HG02970 (cell line): Measurements from ENCODE around the gene UVRAG.
"Not testable (repeated sequence)": the region's sequence is repeated elsewhere in the genome, so short reads cannot be mapped to it uniquely, and the experiment has no call there.

Source experiments
- ATAC-seq: cut with Tn5 transposase; IDR thresholded peaks from one replicate; pipeline ENCODE4 v1.9.1; 2021; ENCODE audit warnings: mild to moderate bottlenecking, moderate library complexity, moderate number of reproducible peaks; ENCODE audit not compliant: unreplicated experiment, low FRiP score

Gene UVRAG

DNA sequence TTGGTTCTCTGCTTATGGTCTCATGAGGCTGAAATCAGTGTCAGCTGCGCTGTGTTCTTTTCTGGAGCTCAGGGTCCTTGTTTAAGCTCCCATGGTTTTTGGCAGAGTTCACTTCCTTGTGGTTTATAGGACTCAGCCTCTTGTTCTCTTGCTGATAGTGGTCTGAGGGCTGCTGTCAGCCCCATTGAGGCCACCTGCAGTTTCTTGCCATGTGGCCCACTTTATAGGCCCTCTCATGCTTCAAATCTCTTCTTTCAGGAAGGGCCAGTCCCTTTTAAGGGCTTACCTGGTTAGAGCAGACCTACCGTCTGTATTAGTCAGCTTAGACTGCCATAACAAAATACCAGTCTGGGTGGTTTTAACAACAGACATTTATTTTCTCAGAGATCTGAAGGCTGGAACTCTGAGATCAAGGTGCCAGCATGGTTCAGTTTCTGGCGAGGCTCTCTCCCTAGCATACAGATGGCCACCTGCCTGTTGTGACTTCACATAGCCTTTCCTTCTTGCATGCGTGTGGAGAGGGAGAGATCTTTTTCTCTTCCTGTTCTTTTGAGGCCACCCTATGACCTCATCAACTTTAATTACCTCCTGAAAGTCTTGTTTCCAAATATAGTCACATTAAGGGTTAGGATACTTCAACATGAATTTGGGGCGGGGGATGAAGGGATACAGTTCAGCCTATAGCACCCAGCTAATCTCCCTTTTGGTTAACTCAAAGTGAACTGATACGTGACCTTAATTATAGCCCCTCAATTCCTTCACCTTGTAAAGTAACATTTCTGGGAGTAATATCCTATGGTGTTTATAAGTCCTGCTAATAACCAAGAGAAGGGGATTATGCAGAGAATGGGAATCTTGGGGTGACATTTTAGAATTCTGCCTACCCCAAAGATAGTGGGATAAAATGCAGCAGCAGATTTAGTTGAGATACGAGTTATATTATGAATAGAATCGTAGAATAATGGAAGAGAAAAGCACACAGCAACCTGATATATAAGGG is 131.8 kb downstream of the UVRAG start:
- ATAC-seq, result no peak

DNA sequence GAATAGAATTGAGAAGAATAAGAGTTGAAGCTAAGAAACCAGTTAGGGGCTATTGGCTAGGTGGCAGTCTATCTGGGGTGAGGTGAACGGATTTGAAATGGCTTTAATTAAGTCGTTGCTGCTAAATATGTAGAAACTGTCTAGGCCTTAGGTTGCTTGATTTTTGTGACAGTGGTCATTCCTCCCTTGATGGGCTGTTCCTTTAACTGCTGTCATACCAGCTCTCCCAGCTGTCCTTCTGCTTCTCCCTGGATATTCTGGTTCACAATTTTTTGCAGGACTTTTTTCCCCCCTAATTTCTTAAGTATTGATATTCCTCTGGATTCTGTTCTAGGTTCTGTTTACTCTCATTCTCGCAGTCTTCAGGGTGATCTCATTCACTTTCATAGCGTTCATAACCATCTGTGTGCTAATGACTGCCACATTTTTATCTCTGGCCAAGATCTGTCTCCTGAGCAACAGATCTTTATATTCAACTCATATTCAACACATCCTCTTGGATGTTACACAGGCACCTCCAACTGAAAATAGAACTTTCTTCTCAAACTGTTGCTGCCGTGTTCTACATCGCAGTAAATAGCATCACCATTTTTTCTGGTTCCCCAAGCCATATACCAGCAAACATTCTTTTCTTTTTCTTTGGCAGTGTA is 134.1 kb downstream of the UVRAG start:
- ATAC-seq, result no peak

DNA sequence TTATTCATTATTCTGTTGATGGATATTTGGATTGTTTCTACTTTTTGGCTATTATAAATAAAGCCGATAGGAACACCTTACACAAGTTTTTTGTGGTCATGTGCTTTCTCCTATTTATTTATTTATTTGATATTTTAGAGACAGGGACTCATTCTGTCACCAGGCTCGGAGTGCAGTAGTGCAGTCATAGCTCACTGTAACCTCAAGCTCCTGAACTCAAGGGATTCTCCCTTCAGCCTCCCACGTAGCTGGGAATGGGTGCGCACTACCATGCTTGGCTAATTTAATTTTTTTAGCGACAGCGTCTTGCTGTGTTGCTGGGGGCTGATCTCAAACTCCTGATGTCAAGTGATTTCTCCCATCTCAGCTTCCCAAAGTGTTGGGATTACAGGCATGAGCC is 135.1 kb downstream of the UVRAG start:
- no peak for ATAC-seq

DNA sequence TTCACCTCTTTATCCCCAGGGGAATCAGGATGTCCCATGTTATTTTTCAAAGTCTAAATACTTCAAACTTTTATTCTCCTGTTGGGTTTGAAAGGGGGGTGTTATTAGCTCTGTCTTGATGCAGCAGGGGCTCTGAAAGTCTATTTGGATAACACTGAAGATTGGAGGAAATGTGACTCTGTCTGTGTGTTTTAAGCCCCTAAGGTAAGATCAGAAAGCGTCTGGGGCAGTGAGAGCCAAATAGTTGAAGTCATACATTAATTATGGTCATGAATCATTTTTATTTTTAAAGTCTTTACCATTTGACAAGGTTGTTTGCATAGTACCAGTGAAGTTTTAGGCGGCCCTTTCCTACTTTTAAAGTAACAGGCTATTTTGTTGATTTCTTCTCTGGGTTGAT is 139.0 kb downstream of the UVRAG start:
- ATAC-seq, result no peak

DNA sequence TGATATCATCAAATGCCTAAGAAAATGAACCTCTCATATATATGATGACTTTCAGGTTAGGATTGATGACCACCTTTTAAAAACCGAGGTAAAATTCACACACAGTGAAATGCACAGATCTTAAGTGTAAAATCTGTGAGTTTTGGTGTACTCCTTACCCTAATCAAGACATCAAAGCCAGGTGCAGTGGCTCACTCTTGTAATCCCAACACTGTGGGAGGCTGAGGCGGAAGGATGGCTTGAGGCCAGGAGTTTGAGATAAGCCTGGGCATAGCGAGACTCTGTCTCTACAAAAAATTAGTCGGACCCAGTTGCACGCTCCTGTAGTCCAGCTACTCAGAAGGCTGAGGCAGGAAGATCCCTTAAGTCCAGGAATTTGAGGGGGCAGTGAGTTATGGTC is 140.4 kb downstream of the UVRAG start:
- ATAC-seq, result no peak

DNA sequence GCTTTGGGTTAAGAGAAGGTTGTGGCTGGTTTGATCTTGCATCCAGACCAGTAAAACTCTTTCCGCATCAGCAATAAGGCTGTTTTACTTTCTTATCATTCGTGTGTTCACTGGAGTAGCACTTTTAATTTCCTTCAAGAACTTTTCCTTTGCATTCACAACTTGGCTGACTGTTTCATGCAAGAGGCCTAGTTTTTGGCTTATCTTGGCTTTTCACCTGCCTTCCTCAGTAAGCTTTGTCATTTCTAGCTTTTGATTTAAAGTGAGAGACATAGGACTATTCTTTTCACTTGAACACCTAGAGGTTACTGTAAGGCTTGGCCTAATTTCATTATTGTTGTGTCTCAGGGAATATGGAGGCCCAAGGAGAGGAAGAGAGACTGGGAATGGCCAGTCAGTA is 144.5 kb downstream of the UVRAG start:
- no peak for ATAC-seq

DNA sequence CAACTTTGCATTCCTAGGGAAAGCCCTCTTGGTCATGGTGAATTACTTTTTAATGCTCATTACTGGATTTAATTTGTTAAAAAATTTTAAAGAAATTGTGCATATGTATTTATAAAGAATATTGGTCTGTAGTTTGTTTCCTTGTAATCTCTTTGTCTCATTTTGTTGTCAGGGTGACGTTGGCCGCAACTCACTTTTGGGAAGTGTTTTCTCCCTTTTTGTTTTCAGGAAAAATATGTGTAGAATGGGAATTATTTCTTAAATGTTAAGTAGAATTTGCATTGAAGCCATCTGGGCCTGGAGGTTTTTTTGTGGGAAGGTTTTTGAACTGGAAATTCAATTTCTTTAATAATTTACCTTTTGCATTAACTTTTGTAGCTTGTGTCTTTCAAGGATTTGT is 149.1 kb downstream of the UVRAG start:
- no peak for ATAC-seq

DNA sequence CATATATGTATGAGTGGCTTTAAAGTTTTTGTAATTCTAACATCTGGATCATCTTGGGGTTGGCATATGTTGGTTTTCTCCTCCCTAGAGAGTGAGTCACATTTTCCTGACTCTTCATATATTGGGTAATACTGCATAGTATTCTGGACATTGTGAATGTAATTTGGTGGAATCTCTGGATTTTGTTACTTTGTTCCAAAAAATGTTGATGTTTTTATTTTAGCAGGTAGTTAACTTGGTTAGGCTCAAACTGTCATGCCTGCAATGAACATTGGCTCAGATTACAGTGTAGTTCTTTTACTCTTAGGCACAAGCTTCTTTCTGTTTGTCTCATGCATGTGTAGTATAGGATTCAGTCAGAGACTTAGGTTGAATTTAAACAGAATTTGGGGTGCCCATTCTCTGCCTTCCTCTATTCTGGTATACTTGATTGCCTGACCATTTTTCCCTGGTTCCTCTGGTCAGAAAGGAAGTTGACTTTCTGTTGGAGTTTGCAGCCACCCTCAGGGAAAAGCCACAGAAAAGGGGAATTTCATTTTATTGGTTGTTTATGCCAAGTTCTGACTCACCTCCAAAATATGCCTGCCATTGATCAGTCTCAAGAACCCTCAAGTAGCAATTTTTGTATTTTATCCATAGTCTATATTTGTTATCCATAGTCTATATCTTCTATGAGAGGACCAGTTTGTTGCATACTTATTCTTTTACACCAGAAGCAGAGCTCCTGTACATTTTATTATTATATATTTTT is 151.7 kb downstream of the UVRAG start:
- ATAC-seq, result no peak

DNA sequence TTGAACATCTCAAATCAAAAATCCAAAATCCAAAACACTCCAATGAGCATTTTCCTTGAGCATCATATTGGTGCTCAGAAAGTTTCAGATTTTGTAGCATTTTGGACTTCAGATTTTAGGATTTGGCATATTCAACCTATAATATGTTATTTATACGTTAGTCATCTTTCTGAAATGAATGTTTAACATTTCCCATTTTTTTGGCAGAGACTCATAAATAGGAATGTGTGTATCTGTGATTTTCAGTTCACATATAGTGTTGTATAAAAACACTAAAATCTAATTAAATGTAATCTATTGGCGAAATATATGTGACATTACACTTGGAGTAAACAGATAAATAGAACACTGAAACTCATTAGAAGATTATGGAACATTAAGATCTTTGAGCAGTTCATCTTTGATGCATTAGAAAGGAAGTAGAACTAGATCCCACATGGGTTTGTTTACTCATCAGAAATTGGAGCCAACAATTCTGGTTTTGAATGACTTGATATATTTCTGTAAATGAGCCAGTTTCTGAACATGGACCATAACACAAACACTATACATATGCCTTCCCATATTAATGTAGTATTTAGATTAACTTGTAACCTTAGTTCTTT is 153.1 kb downstream of the UVRAG start:
- no peak for ATAC-seq

DNA sequence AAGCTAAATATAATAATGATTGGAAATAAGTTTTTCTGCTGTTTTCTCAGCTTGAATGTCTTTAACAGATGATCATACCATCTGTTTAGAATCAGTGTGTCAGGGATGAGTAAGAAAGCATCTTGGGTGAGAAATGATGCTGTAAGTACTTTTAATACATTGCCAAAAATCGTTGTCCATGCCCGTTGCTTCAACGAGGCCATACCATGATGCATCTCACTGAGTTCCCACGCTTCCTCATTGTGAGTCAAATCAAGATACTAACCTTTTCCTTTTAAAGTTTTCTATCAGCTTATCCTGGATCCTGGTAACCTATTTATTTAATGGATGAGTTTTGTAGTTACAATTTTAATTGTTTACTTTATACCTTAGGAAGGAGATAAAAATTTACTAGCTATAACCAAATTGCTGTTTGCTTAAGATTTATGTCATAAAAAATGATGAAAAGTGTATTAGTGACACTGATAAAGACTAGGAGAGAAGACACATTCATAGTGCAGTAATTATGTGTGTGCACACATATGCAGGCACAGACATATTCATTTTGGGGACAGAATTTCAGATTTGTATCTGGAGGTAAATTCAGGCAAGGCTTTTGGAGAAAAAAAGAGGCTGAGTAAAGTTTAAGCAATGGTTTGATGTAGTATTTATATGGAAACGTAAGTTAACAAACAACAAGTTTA is 154.8 kb downstream of the UVRAG start:
- ATAC-seq, result no peak

DNA sequence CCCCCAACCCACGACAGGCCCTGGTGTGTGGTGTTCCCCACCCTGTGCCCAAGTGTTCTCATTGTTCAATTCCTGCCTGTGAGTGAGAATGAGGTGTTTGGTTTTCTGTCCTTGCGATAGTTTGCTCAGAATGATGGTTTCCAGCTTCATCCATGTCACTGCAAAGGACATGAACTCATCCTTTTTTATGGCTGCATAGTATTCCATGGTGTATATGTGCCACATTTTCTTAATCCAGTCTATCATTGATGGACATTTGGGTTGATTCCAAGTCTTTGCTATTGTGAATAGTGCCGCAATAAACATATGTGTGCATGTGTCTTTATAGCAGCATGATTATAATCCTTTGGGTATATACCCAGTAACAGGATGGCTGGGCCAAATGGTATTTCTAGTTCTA is 158.7 kb downstream of the UVRAG start:
- not testable (repeated sequence) for ATAC-seq

DNA sequence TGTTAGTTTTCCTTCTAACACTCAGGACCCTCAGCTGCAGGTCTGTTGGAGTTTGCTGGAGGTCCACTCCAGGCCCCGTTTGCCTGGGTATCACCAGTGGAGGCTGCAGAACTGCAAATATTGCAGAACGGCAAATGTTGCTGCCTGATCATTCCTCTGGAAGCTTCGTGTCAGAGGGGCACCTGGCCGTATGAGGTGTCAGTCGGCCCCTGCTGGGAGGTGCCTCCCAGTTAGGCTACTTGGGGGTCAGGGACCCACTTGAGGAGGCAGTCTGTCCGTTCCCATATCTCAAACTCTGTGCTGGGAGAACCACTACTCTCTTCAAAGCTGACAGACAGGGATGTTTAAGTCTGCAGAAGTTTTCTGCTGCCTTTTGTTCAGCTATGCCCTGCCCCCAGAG is 164.1 kb downstream of the UVRAG start:
- not testable (repeated sequence) for ATAC-seq

DNA sequence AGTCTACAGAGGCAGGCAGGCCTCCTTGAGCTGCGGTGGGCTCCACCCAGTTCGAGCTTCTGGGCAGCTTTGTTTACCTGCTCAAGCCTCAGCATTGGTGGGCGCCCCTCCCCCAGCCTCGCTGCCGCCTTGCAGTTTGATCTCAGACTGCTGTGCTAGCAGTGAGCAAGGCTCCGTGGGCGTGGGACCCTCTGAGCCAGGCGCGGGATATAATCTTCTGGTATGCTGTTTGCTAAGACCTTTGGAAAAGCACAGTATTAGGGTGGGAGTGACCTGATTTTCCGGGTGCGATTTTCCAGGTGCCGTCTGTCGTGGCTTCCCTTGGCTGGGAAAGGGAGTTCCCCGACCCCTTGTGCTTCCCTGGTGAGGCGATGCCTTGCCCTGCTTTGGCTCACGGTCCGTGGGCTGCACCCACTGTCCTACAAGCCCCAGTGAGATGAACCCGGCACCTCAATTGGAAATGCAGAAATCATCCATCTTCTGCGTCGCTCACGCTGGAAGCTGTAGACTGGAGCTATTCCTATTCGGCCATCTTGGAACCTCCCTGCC is 164.5 kb downstream of the UVRAG start:
- ATAC-seq, result not testable (repeated sequence)

DNA sequence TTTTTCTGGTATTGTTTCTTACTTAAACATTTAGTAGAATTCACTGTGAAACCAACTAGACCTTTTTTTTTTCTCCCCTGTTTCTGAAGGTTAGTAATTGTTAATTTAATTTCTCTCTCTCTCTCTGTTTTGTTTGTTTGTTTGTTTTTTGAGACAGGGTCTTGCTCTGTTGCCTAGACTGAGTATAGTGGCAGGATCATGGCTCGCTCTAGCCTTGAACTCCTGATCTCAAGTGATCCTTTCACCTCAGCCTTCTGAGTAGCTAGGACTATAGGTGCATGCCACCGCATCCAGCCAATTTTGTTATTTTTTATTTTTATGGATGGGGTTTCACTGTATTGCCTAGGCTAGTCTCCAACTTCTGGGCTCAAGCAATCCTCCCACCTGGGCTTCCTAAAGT is 165.0 kb downstream of the UVRAG start:
- ATAC-seq, result no peak

DNA sequence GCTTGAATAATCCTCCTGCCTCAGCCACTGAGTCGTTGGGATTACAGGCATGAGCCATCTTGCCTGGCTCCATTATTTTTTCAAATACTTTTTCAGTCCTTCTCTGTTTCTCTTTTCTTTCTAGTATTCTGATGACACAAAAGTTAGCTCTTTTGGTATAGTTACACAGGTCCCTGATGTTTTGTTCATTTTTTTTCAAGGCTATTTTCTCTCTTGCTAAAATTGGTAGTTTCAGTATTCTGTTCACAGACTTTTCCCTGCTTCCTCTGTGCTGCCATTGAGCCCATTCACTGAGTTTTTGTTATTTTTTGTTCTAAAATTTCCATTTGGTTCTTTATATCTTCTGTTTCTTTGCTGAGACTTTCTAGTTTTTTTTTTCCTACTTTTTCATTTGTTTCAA is 166.5 kb downstream of the UVRAG start:
- ATAC-seq, result no peak

DNA sequence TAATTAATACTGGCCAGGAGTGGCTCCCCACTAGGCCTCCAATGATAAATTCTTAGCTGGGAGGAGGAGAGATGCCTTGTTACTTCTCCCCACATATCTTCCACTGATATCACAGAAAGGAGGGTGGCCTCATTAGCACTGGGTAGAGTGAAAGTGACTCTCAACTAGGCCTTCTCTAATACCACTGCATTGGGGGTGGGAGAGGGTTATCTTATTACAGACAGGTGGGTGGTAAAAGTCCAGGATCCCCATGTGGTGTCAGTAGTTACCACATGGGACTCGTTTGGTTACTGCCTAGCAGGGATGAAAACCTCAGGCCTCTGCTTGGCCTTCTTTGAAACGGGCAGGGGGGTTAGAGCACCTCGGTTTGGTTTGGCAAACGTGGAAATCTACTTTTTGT is 167.3 kb downstream of the UVRAG start:
- ATAC-seq, result no peak

DNA sequence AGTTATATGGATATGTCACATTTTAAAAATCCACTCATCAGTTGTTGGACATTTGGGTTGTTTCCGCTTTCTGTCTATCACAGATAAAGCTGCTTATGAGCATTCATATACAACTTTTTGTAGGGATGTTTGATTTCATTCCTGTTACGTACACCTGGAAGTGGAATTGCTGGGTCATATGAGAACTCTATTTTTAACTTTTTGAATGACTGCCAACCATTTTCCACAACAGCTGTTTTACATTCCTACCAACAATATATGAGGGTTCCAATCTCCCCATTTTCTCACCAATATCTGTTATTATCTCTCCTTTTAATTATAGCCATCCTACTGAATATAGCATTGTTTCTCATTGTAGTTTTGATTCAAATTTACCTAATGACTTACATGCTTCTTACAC is 172.0 kb downstream of the UVRAG start:
- no peak for ATAC-seq

DNA sequence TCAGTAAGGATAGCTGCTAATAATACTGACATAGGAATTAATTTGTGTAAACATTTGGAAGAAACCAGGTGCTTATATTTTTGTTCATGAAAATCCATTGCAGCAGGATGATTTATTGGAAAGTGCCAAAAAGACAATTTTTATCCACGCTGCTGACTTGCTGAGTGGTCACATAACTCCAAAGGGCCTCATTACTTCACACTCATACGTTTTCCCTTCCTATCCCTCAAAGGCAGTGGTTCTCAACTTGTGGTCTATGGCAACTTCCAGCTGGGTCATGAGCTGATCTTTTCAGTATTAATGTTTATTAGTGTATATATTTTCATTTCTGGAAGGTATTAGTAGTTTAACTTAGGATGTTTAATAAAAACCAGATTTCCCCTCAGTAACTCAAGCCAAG is 178.1 kb downstream of the UVRAG start:
- ATAC-seq, result no peak

DNA sequence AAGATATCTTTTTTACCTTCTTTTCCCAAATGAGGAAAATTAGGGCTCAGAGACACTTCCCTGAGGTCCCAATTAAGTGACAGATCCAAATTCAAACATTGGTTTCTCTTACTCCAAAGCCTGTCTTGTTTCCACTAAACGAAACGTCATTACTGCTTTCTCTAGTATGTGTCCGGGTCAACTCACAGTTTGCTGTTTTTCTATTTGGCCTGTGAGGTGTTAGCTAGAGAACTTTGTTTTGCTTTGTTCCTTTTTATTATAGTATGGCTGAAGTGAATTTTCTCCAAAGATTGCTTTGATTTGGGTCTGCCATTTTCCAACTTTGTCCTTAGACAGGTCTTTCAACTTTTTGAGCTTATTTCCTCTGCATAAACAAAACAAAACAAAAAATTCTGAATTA is 179.6 kb downstream of the UVRAG start:
- ATAC-seq, result no peak
